Superior temporal gyrus (tissue), 1 donor: ENCODE measurements around the gene SLK.

ENCODE experiments used
- DNase-seq: peaks from one replicate; pipeline ENCODE4 v3.0.0-alpha.2; 2016; ENCODE audit errors: extremely low spot score

The SLK gene

GRCh38 chr10:103966671-103967447 is at the start of gene SLK:
Gene SLK, plus strand, starts transcription at chr10:103967140. Its CDS starts 606 bp downstream, at chr10:103967746.
- DNase-seq, result peak; percentile 87

GRCh38 chr10:103917302-103918052 is 49.5 kb upstream of the SLK start:
- DNase-seq, result no peak

- peak; percentile 94 for DNase-seq
These were observed 48.7 kb upstream of the SLK start, which contains the start of gene STN1 for GRCh38 chr10:103918053-103918846. Gene STN1, minus strand, starts transcription at chr10:103918184. Its CDS starts 590 bp downstream, at chr10:103917594.

- DNase-seq, result no peak
These were observed 47.3 kb upstream of the SLK start for GRCh38 chr10:103919648-103920025.

GRCh38 chr10:103921248-103921647 is 45.7 kb upstream of the SLK start:
- DNase-seq, result no peak

GRCh38 chr10:103921750-103922195 is 45.2 kb upstream of the SLK start:
- DNase-seq, result peak; percentile 74

DNA sequence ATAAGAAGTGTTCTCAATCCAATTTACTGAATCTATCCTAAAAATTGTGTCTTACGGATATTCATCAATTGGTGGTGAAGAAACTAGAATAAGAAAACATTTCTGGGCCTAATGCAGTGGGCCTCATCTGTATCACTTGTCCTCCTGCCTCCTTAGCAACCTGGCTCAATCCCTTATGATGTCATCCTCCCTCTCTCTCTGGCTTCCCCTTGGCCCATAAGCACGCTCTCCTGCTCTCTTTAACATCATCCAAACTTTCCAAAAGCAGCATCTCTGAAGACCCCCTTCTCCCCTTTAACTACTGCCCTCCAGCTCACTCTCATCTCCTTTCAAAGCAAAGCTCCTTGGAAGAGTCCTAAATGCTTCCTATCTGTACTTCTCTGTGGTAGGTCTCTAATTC is 44.3 kb upstream of the SLK start:
- DNase-seq, result no peak

- no peak for DNase-seq
These were observed 43.4 kb upstream of the SLK start for GRCh38 chr10:103923502-103923901.

- no peak for DNase-seq
These were observed 41.3 kb upstream of the SLK start for GRCh38 chr10:103925591-103925990.

GRCh38 chr10:103926722-103927319 is 40.1 kb upstream of the SLK start:
- DNase-seq, result no peak

DNA sequence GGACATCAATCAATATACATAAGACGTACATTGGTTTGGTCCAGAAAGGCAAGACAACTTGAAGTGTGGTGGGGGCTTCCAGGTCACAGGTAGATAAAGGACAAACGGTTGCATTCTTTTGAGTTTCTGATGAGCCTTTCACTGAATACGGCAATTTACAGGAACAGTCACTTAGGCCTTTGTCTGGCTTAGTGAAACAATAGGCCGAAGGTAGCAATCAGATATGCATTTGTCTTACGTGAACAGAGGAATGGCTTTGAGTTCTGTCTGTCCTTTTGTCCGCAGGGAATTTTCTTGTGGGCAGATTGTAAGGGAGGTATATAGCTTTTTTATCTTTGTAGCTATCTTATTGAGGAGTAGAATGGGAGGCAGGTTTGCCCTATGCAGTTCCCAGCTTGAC is 38.2 kb upstream of the SLK start:
- no peak for DNase-seq

GRCh38 chr10:103929381-103929921 is 37.5 kb upstream of the SLK start:
- DNase-seq, result no peak

GRCh38 chr10:103930449-103930848 is 36.5 kb upstream of the SLK start:
- DNase-seq, result no peak

- DNase-seq, result no peak
These were observed 36.1 kb upstream of the SLK start for GRCh38 chr10:103930881-103931280.

DNA sequence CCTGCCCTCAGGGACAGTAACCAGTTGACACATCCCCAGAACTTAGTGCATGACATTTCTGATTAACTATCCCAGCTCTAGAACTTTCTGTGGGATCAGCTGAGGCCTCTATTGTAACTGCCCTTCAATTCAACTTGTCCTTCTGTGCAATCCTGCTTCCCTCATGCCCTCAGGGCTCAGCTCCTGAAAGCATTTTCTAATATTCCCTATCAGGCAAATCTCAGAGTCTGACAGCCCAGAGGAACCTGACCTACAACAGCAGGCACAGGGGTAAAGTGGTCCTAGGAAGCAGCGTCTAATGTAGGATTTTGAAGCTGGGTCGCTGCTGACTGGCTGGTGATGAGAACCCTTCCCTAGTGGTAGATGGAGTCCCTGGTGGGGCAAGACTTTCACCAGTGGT is 35.3 kb upstream of the SLK start:
- DNase-seq, result no peak

DNA sequence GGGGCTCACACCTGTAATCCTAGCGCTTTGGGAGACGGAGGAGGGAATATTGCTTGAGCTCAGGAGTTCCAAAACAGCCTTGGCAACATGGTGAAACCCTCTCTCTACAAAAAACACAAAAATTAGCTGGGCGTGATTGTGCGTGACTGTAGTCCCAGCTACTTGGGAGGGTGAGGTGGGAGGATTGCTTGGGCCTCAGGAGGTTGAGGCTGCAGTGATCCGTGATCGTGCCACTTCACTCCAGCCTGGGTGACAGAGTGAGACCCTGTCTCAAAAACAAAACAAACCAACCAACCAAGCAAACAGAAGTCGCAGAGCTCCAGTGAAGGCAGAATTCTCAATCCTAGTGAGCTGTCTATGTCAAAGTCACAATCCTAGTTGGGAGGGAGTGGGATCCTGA is 34.7 kb upstream of the SLK start:
- DNase-seq, result no peak

- no peak for DNase-seq
These were observed 34.0 kb upstream of the SLK start for GRCh38 chr10:103932971-103933370.

- peak; percentile 87 for DNase-seq
These were observed 33.3 kb upstream of the SLK start for GRCh38 chr10:103933557-103934121.

DNA sequence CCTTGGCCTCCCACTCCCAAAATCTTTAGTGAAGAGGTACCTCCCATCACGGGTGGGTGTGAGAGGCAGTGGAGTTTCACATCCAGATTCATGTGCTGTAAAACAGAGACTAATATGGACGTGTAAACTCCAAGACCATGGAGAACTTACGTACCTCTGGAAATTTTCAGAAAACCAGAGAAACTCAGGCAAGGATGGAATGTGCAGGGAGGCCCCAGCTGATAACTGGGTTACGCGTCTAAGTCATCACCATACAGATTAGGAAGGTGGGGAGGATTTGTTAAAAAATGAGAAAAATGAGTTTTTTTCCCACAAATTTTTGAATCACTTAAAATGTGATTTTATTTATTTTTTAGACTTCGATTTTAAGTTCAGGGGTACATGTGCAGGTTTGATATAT is 32.6 kb upstream of the SLK start:
- no peak for DNase-seq

- peak; percentile 55 for DNase-seq
These were observed 30.9 kb upstream of the SLK start for GRCh38 chr10:103936022-103936421.

DNA sequence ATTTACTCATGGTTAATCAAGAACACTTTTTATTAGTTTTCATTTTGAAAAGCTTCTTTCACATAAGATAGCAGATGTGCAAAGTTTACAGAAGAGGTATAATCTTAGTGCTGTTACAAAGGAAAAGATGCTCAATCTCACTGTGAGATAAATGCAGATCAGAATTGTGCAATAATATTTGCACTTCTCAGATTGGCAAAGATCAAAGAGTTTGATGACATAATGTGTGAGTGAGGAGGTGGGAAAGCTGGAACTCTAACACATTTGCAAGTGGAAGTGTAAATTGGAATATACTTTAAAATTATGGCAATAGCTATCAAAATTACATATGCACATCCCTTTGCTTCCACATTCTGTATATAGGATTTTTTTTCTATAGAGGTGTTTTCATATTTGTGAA is 27.4 kb upstream of the SLK start:
- no peak for DNase-seq
